Measurements from ENCODE around the gene ALMS1. TPM values are rescaled to one million over a fixed set of nuclear protein-coding genes. Genes with fewer than 3 reads are reported as not detected.

ALMS1 gene
- total RNA-seq, 2 experiments from 2014 or later, result 35.5 to 57.8 TPM

DNA sequence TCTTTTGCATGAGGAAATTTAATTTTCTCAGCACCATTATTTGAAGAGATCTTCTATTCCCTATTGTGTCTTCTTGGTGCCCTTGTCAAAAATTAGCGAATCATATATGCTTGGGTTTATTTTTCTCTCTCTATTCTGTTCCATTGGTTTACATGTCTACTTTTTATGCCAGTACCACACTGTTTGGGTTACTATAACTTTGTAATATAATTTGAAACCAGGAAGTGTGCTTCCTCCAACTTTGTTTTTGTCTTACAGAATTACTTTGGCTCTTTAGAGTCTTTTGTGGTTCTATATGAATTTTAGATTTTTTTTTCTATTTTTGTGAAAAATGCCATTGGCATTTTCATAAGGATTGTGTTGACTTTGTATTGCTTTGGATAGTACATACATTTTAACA lies 17.6 kb downstream of the ALMS1 start:
- Histone ChIP-seq H3K9me2 (ENCODE audit: insufficient read depth, low read length) (no peaks in the 10 kb centered on the region), H3K27ac (ENCODE audit: low read depth, low read length, poor library complexity, severe bottlenecking) (no peak overlapping the region), H3K36me3 (ENCODE audit: insufficient read depth, low read length) (peaks cover 60% of the 10 kb centered on the region), H3K79me2 (ENCODE audit: insufficient read depth, low read depth, low read length) (peaks cover 28% of the 10 kb centered on the region; the same call in 1 of the 2 replicates), H3K4me2 (ENCODE audit: low read length) (no peak overlapping the region), H3K4me1 (ENCODE audit: insufficient read depth, low read length, poor library complexity, severe bottlenecking) (no peaks in the 10 kb centered on the region), H3K9me3 (ENCODE audit: low read length) (peaks cover 35% of the 10 kb centered on the region), H3K4me3 (ENCODE audit: low read depth, low read length, poor library complexity, severe bottlenecking) (no peak overlapping the region), H2AFZ (ENCODE audit: low read length) (no peak overlapping the region), H4K20me1 (ENCODE audit: insufficient read depth, low read length) (no peaks in the 10 kb centered on the region)
- TF ChIP-seq, protein P1, sequence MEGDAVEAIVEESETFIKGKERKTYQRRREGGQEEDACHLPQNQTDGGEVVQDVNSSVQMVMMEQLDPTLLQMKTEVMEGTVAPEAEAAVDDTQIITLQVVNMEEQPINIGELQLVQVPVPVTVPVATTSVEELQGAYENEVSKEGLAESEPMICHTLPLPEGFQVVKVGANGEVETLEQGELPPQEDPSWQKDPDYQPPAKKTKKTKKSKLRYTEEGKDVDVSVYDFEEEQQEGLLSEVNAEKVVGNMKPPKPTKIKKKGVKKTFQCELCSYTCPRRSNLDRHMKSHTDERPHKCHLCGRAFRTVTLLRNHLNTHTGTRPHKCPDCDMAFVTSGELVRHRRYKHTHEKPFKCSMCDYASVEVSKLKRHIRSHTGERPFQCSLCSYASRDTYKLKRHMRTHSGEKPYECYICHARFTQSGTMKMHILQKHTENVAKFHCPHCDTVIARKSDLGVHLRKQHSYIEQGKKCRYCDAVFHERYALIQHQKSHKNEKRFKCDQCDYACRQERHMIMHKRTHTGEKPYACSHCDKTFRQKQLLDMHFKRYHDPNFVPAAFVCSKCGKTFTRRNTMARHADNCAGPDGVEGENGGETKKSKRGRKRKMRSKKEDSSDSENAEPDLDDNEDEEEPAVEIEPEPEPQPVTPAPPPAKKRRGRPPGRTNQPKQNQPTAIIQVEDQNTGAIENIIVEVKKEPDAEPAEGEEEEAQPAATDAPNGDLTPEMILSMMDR (conservative IDR thresholded peaks at IDR 0.05; ENCODE audit: low read length), result no peak
- no peak for TF ChIP-seq EZH2phosphoT487 (IDR thresholded peaks at IDR 0.05; ENCODE audit: borderline replicate concordance, low read depth, low read length)
- DNase-seq (ENCODE audit: low spot score), result no peak
- BruUV-seq (replicated peaks), result no TSS peak
- intact Hi-C loops (cut with micrococcal nuclease; ENCODE audit: unreplicated experiment), result no loop called here
- ChIA-PET CTCF (ENCODE audit: unreplicated experiment) (no interaction called here), POLR2A (no interaction called here)

DNA sequence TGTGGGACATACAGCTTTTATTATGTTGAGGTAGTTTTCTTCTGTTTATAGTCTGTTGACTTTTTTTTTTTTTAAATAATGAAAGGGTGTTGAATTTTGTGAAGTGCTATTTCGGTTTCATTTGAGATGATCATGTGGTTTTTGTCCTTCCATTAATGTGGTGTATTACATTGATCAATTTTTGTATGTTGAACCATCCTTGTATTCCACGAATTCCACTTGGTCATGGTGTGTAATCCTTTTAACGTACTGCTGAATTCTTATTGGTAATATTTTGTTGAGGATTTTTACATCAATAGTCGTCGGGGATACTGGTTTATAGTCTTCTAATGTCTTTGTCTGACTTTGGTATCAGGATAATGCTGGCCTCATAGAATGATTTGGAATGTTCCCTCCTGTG lies 18.8 kb downstream of the ALMS1 start:
- no peak for DNase-seq (ENCODE audit: low spot score)
- no peak overlapping the region for H3K4me2 ChIP-seq (ENCODE audit: low read length)
- no peak overlapping the region for H3K4me3 ChIP-seq (ENCODE audit: low read depth, low read length, poor library complexity, severe bottlenecking)
- peaks cover 29% of the 10 kb centered on the region for H3K9me3 ChIP-seq (ENCODE audit: low read length)
- H3K79me2 ChIP-seq (ENCODE audit: insufficient read depth, low read depth, low read length), result peaks cover 29% of the 10 kb centered on the region; the same call in 1 of the 2 replicates
- H3K4me1 ChIP-seq (ENCODE audit: insufficient read depth, low read length, poor library complexity, severe bottlenecking), result no peaks in the 10 kb centered on the region
- BruUV-seq (replicated peaks), result no TSS peak
- ChIA-PET CTCF (ENCODE audit: unreplicated experiment) (no interaction called here), POLR2A (interaction anchor here (0.7 to 1.1 kb wide), 2 partner anchors 10 to 652 kb away, joined by 3 to 4 read pairs; no protein-coding TSS in a partner anchor)
- no peaks in the 10 kb centered on the region for H3K9me2 ChIP-seq (ENCODE audit: insufficient read depth, low read length)
- H3K27ac ChIP-seq (ENCODE audit: low read depth, low read length, poor library complexity, severe bottlenecking), result no peak overlapping the region
- no peaks in the 10 kb centered on the region for H4K20me1 ChIP-seq (ENCODE audit: insufficient read depth, low read length)
- TF ChIP-seq, protein P1 (conservative IDR thresholded peaks at IDR 0.05; ENCODE audit: low read length), result no peak
- TF ChIP-seq EZH2phosphoT487 (IDR thresholded peaks at IDR 0.05; ENCODE audit: borderline replicate concordance, low read depth, low read length), result no peak
- intact Hi-C loops (cut with micrococcal nuclease; ENCODE audit: unreplicated experiment), result no loop called here
- H2AFZ ChIP-seq (ENCODE audit: low read length), result no peak overlapping the region
- peaks cover 49% of the 10 kb centered on the region for H3K36me3 ChIP-seq (ENCODE audit: insufficient read depth, low read length)

DNA sequence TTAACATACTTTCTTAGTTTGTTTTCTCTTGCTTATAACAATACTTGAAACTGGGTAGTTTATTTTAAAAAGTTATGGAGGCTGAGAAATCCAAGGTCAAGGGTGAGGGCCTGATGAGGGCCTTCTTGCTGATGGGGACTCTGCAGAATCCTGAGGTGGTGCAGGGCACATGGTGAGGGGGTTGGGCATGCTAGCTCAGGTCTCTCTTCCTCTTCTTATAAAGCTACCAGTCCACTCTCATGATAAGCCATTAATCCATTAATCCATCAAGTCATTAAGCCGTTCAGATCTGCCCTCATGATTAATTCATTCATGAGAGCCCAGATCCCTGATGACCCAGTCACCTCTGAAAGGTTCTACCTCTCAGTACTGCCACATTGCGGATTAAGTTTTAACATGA lies 21.4 kb downstream of the ALMS1 start:
- intact Hi-C loops (cut with micrococcal nuclease; ENCODE audit: unreplicated experiment), result no loop called here
- Histone ChIP-seq H3K27ac (ENCODE audit: low read depth, low read length, poor library complexity, severe bottlenecking) (no peak overlapping the region), H3K4me3 (ENCODE audit: low read depth, low read length, poor library complexity, severe bottlenecking) (no peak overlapping the region), H4K20me1 (ENCODE audit: insufficient read depth, low read length) (no peaks in the 10 kb centered on the region), H3K36me3 (ENCODE audit: insufficient read depth, low read length) (peaks cover 42% of the 10 kb centered on the region), H3K9me3 (ENCODE audit: low read length) (peaks cover 29% of the 10 kb centered on the region), H3K4me1 (ENCODE audit: insufficient read depth, low read length, poor library complexity, severe bottlenecking) (no peaks in the 10 kb centered on the region), H2AFZ (ENCODE audit: low read length) (no peak overlapping the region), H3K9me2 (ENCODE audit: insufficient read depth, low read length) (no peaks in the 10 kb centered on the region), H3K79me2 (ENCODE audit: insufficient read depth, low read depth, low read length) (peaks cover 29% of the 10 kb centered on the region; the same call in 1 of the 2 replicates), H3K4me2 (ENCODE audit: low read length) (no peak overlapping the region)
- POLR2A ChIA-PET, result interaction anchor here (1.0 to 2.0 kb wide), 2 partner anchors 10 to 12 kb away, joined by 5 read pairs; no protein-coding TSS in a partner anchor
- DNase-seq (ENCODE audit: low spot score), result no peak
- no peak for TF ChIP-seq EZH2phosphoT487 (IDR thresholded peaks at IDR 0.05; ENCODE audit: borderline replicate concordance, low read depth, low read length)
- TF ChIP-seq, protein P1 (conservative IDR thresholded peaks at IDR 0.05; ENCODE audit: low read length), result no peak
- CTCF ChIA-PET (ENCODE audit: unreplicated experiment), result no interaction called here
- no TSS peak for BruUV-seq (replicated peaks)
